Suppressor macrophage (primary cell): ENCODE measurements around the gene TUBA1C.
"Not testable (repeated sequence)": the region's sequence is repeated elsewhere in the genome, so short reads cannot be mapped to it uniquely, and the experiment has no call there.

ENCODE experiments used
- DNase-seq, 4 experiments: peaks; one replicate each; pipeline ENCODE4 v3.0.0-alpha.2; 2020 to 2022

Gene TUBA1C

GRCh38 chr12:49310451-49311000 lies 45.6 kb downstream of the TUBA1C start:
- DNase-seq = not testable (repeated sequence)

GRCh38 chr12:49314811-49315210 lies 49.9 kb downstream of the TUBA1C start:
- DNase-seq = no peak

GRCh38 chr12:49317118-49317517 lies 52.2 kb downstream of the TUBA1C start:
- DNase-seq = not testable (repeated sequence)

- not testable (repeated sequence) for DNase-seq
Measured at GRCh38 chr12:49320411-49321103, 55.7 kb downstream of the TUBA1C start.

GRCh38 chr12:49322367-49322707 lies 57.5 kb downstream of the TUBA1C start:
- DNase-seq = no peak

GRCh38 chr12:49322708-49323523 lies 58.0 kb downstream of the TUBA1C start, which contains the start of gene TROAP:
TROAP (plus strand) TSS chr12:49323255; CDS start chr12:49323609, 354 bp downstream.
- peak; percentile 98 to 99 (median 99) for DNase-seq

GRCh38 chr12:49323524-49324097 lies 58.7 kb downstream of the TUBA1C start:
- no peak for DNase-seq
